ENCODE data around the gene SPEM1. TPM values are rescaled to one million over a fixed set of nuclear protein-coding genes. Genes with fewer than 3 reads are reported as not detected.
"Not testable (repeated sequence)": the region's sequence is repeated elsewhere in the genome, so short reads cannot be mapped to it uniquely, and the experiment has no call there.

Gene SPEM1
- total RNA-seq, 1 experiment from 2014 or later, result not detected

DNA sequence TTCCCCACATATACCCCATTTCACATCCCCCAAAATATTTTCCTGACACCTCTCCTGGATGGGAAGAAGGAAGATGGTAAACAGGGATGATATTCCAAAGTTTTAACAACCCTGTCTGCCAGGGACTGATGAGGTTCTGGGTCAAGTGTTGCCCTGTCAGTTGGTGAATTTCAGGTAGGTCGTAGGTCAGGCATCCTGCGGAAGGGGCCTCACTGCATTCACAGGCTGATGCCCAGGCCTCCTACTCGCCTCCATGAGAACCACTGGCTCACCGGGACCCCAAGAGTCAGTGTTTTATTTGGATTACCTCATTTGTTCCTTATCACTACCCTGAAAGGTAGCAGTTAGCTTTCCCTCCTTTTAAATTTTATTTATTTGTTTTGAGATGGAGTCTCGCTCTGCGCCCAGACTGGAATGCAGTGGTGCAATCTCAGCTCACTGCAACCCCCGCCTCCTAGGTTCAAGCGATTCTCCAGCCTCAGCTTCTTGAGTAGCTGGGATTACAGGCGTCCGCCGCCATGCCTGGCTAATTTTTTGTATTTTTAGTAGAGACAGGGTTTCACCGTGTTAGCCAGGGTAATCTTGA, 48.8 kb downstream of the SPEM1 start:
- no peak for DNase-seq (ENCODE audit: low read depth)

DNA sequence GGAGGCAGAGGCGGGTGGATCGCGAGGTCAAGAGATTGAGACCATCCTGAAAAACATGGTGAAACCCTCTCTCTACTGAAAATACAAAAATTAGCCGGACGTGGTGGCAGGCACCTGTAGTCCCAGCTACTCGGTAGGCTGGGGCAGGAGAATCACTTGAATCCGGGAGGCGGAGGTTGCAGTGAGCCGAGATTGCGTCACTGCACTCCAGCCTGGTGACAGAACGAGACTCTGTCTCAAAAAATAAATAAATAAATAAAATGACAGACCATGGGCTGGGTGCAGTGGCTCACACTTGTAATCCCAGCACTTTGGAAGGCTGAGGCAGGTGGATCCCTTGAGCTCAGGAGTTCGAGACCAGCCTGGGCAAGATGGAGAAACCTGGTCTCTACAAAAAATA, 49.7 kb downstream of the SPEM1 start:
- DNase-seq (ENCODE audit: low read depth), result not testable (repeated sequence)

DNA sequence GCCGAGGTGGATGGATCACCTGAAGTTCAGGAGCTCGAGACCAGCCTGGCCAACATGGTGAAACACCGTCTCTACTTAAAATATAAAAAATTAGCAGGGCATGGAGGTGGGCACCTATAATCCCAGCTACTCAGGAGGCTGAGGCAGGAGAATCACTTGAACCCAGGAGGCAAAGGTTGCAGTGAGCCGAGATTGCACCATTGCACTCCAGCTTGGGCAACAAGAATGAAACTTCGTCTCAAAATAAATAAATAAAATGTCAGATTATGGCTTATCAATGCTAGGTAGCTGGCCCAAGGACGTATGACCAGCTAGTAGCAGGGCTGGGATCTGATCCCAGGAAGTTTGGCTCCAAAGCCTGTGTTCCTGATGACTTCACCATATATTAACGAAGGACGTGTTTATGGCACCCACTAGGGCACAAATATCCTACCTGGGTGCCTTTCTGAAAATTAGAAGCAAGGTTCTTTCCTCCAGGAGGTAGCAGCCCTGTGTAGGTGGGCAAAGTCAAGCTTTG, 50.4 kb downstream of the SPEM1 start:
- not testable (repeated sequence) for DNase-seq (ENCODE audit: low read depth)

Other genes starting within 250 kb of the SPEM1 start
- gene ASGR1, start 241.0 kb upstream of the SPEM1 start, total RNA-seq (2014; rRNA removed; shearing (Covaris generic)), result not detected in 2 replicates
- gene DLG4, start 200.5 kb upstream of the SPEM1 start, total RNA-seq (2014; rRNA removed; shearing (Covaris generic)), result 4.7 and 7.8 TPM in 2 replicates
- 294 and 491 TPM in 2 replicates for gene ACADVL, start 200.4 kb upstream of the SPEM1 start, total RNA-seq (2014; rRNA removed; shearing (Covaris generic))
- 23.9 and 39.1 TPM in 2 replicates for gene DVL2, start 185.8 kb upstream of the SPEM1 start, total RNA-seq (2014; rRNA removed; shearing (Covaris generic))
- gene PHF23, start 180.9 kb upstream of the SPEM1 start, total RNA-seq (2014; rRNA removed; shearing (Covaris generic)), result 49.6 and 53.3 TPM in 2 replicates
- gene GABARAP, start 177.9 kb upstream of the SPEM1 start, total RNA-seq (2014; rRNA removed; shearing (Covaris generic)), result 575 and 595 TPM in 2 replicates
- 38.4 and 42.6 TPM in 2 replicates for gene CTDNEP1, start 168.6 kb upstream of the SPEM1 start, total RNA-seq (2014; rRNA removed; shearing (Covaris generic))
- gene ELP5, start 168.1 kb upstream of the SPEM1 start, total RNA-seq (2014; rRNA removed; shearing (Covaris generic)), result 75.1 and 75.3 TPM in 2 replicates
- 0.10 and 2.4 TPM in 2 replicates for gene CLDN7, start 157.8 kb upstream of the SPEM1 start, total RNA-seq (2014; rRNA removed; shearing (Covaris generic))
- 0.44 TPM in 1 of 2 replicates, not detected in the other for gene SLC2A4, start 138.6 kb upstream of the SPEM1 start, total RNA-seq (2014; rRNA removed; shearing (Covaris generic))
- 0.39 and 0.79 TPM in 2 replicates for gene YBX2, start 125.7 kb upstream of the SPEM1 start, total RNA-seq (2014; rRNA removed; shearing (Covaris generic))
- gene EIF5A, start 112.7 kb upstream of the SPEM1 start, total RNA-seq (2014; rRNA removed; shearing (Covaris generic)), result 428 and 432 TPM in 2 replicates
- 94.3 and 118 TPM in 2 replicates for gene GPS2, start 105.0 kb upstream of the SPEM1 start, total RNA-seq (2014; rRNA removed; shearing (Covaris generic))
- 3.6 and 8.0 TPM in 2 replicates for gene NEURL4, start 91.0 kb upstream of the SPEM1 start, total RNA-seq (2014; rRNA removed; shearing (Covaris generic))
- gene ACAP1, start 83.8 kb upstream of the SPEM1 start, total RNA-seq (2014; rRNA removed; shearing (Covaris generic)), result not detected in 2 replicates
- gene KCTD11, start 68.2 kb upstream of the SPEM1 start, total RNA-seq (2014; rRNA removed; shearing (Covaris generic)), result 3.5 and 7.1 TPM in 2 replicates
- not detected in 2 replicates for gene TMEM95, start 65.2 kb upstream of the SPEM1 start, total RNA-seq (2014; rRNA removed; shearing (Covaris generic))
- 0.62 and 0.67 TPM in 2 replicates for gene TNK1, start 39.2 kb upstream of the SPEM1 start, total RNA-seq (2014; rRNA removed; shearing (Covaris generic))
- 17.0 and 29.2 TPM in 2 replicates for gene PLSCR3, start 25.8 kb upstream of the SPEM1 start, total RNA-seq (2014; rRNA removed; shearing (Covaris generic))
- gene TMEM256, start 16.2 kb upstream of the SPEM1 start, total RNA-seq (2014; rRNA removed; shearing (Covaris generic)), result 122 and 146 TPM in 2 replicates
- 8.9 and 16.5 TPM in 2 replicates for gene NLGN2, start 12.5 kb upstream of the SPEM1 start, total RNA-seq (2014; rRNA removed; shearing (Covaris generic))
- gene SPEM2, start 5.3 kb downstream of the SPEM1 start, total RNA-seq (2014; rRNA removed; shearing (Covaris generic)), result not detected in 2 replicates
- gene SPEM3, start 8.5 kb downstream of the SPEM1 start, total RNA-seq (2014; rRNA removed; shearing (Covaris generic)), result not detected in 2 replicates
- gene TMEM102, start 15.1 kb downstream of the SPEM1 start, total RNA-seq (2014; rRNA removed; shearing (Covaris generic)), result 5.3 and 10.0 TPM in 2 replicates
- 3.7 and 5.0 TPM in 2 replicates for gene FGF11, start 19.2 kb downstream of the SPEM1 start, total RNA-seq (2014; rRNA removed; shearing (Covaris generic))
- 10.7 and 16.6 TPM in 2 replicates for gene CHRNB1, start 24.7 kb downstream of the SPEM1 start, total RNA-seq (2014; rRNA removed; shearing (Covaris generic))
- gene ZBTB4, start 59.3 kb downstream of the SPEM1 start, total RNA-seq (2014; rRNA removed; shearing (Covaris generic)), result 13.9 and 26.7 TPM in 2 replicates
- not detected in 2 replicates for gene SLC35G6, start 61.1 kb downstream of the SPEM1 start, total RNA-seq (2014; rRNA removed; shearing (Covaris generic))
- 15.2 and 26.1 TPM in 2 replicates for gene POLR2A, start 64.0 kb downstream of the SPEM1 start, total RNA-seq (2014; rRNA removed; shearing (Covaris generic))
- 13.3 and 20.3 TPM in 2 replicates for gene TNFSF12, start 128.7 kb downstream of the SPEM1 start, total RNA-seq (2014; rRNA removed; shearing (Covaris generic))
- gene TNFSF13, start 138.4 kb downstream of the SPEM1 start, total RNA-seq (2014; rRNA removed; shearing (Covaris generic)), result 3.2 and 4.2 TPM in 2 replicates
- gene SENP3, start 141.6 kb downstream of the SPEM1 start, total RNA-seq (2014; rRNA removed; shearing (Covaris generic)), result 75.1 and 88.2 TPM in 2 replicates
- gene CD68, start 159.3 kb downstream of the SPEM1 start, total RNA-seq (2014; rRNA removed; shearing (Covaris generic)), result 120 and 147 TPM in 2 replicates
- 216 and 398 TPM in 2 replicates for gene MPDU1, start 163.5 kb downstream of the SPEM1 start, total RNA-seq (2014; rRNA removed; shearing (Covaris generic))
- not detected in 2 replicates for gene SOX15, start 169.8 kb downstream of the SPEM1 start, total RNA-seq (2014; rRNA removed; shearing (Covaris generic))
- 28.3 and 51.7 TPM in 2 replicates for gene FXR2, start 194.6 kb downstream of the SPEM1 start, total RNA-seq (2014; rRNA removed; shearing (Covaris generic))
- 36.3 and 37.4 TPM in 2 replicates for gene SAT2, start 207.5 kb downstream of the SPEM1 start, total RNA-seq (2014; rRNA removed; shearing (Covaris generic))
- gene SHBG, start 209.8 kb downstream of the SPEM1 start, total RNA-seq (2014; rRNA removed; shearing (Covaris generic)), result not detected in 2 replicates
- gene ATP1B2, start 230.6 kb downstream of the SPEM1 start, total RNA-seq (2014; rRNA removed; shearing (Covaris generic)), result 0.10 TPM in 1 of 2 replicates, not detected in the other

Measured in M059J (cell line).